Left lung (tissue), 8 donors: Measurements from ENCODE around the gene UBQLN4. TPM values are rescaled to one million over a fixed set of nuclear protein-coding genes. Genes with fewer than 3 reads are reported as not detected.

Experiments used
- polyA plus RNA-seq, 6 donors: library from polyadenylated mRNA; unstranded; fragments of 120-200 nt; gene quantifications; one replicate each; pipeline ENCODE4 v1.2.1, GENCODE V29; 2013; ENCODE audit not compliant: insufficient read length in 6 of 6
- total RNA-seq, 2 donors: library from RNA; stranded (reverse); fragmentation: NEBNext Ultra II Directional; extraction: Animal tissue kit (Norgen Biotek cat#: 25700); gene quantifications; one replicate each; pipeline ENCODE4 v1.2.1, GENCODE V29; 2021
- donor health status: DM: no; HTN: yes; CAD: no.
- donor health status: DM: no; HTN: no; CAD: no.

Gene UBQLN4
- total and polyA plus RNA-seq, 8 donors: 28.7 to 71.8 (median 62.0) TPM

Other genes with a start within 250 kb of the UBQLN4 start
- gene GON4L, start 196.6 kb downstream of the UBQLN4 start, total RNA-seq: 10 to 100 TPM; 41.8 to 53.1 TPM
- 10 to 100 TPM; 55.1 to 74.4 (median 66.1) TPM for gene GON4L, start 196.6 kb downstream of the UBQLN4 start, polyA plus RNA-seq
- gene SYT11, start 194.2 kb downstream of the UBQLN4 start, total RNA-seq: 10 to 100 TPM; 11.4 to 12.0 TPM
- 10 to 100 TPM; 10.7 to 13.8 (median 12.8) TPM for gene SYT11, start 194.2 kb downstream of the UBQLN4 start, polyA plus RNA-seq
- 10 to 100 TPM; 40.8 to 55.3 TPM for gene RIT1, start 142.4 kb downstream of the UBQLN4 start, total RNA-seq
- 10 to 100 TPM; 45.2 to 55.9 (median 49.1) TPM for gene RIT1, start 142.4 kb downstream of the UBQLN4 start, polyA plus RNA-seq
- gene KHDC4, start 119.4 kb downstream of the UBQLN4 start, total RNA-seq: 10 to 100 TPM; 38.2 to 39.3 TPM
- gene KHDC4, start 119.4 kb downstream of the UBQLN4 start, polyA plus RNA-seq: 10 to 100 TPM; 56.9 to 86.8 (median 74.1) TPM
- gene RXFP4, start 112.2 kb downstream of the UBQLN4 start, total RNA-seq: not detected
- gene RXFP4, start 112.2 kb downstream of the UBQLN4 start, polyA plus RNA-seq: under 1 TPM in 5 of 6 donors, not detected in 1; 0.10 to 0.82 (median 0.17) TPM
- 100 to 1,000 TPM; 158 to 290 TPM for gene ARHGEF2, start 75.3 kb downstream of the UBQLN4 start, total RNA-seq
- 100 to 1,000 TPM; 171 to 257 (median 218) TPM for gene ARHGEF2, start 75.3 kb downstream of the UBQLN4 start, polyA plus RNA-seq
- gene SSR2, start 32.8 kb downstream of the UBQLN4 start, total RNA-seq: 100 to 1,000 TPM; 284 to 296 TPM
- gene SSR2, start 32.8 kb downstream of the UBQLN4 start, polyA plus RNA-seq: 100 to 1,000 TPM; 489 to 529 (median 519) TPM
- gene LAMTOR2, start 984 bp upstream of the UBQLN4 start, total RNA-seq: 10 to 100 TPM; 65.4 to 71.0 TPM
- gene LAMTOR2, start 984 bp upstream of the UBQLN4 start, polyA plus RNA-seq: 10 to 100 TPM; 39.0 to 49.7 (median 47.4) TPM
- gene RAB25, start 7.4 kb upstream of the UBQLN4 start, total RNA-seq: 100 to 1,000 TPM in 1 of 2 donors, 10 to 100 TPM in 1; 59.4 to 148 TPM
- 10 to 100 TPM; 57.6 to 69.8 (median 66.4) TPM for gene RAB25, start 7.4 kb upstream of the UBQLN4 start, polyA plus RNA-seq
- 1 to 10 TPM in 1 of 2 donors, under 1 TPM in 1; 0.86 to 3.6 TPM for gene MEX3A, start 28.7 kb upstream of the UBQLN4 start, total RNA-seq
- gene MEX3A, start 28.7 kb upstream of the UBQLN4 start, polyA plus RNA-seq: 10 to 100 TPM; 43.2 to 59.0 (median 51.2) TPM
- 100 to 1,000 TPM; 425 to 437 TPM for gene LMNA, start 60.9 kb upstream of the UBQLN4 start, total RNA-seq
- gene LMNA, start 60.9 kb upstream of the UBQLN4 start, polyA plus RNA-seq: 100 to 1,000 TPM in 3 of 6 donors, 10 to 100 TPM in 3; 73.5 to 120 (median 96.6) TPM
- 10 to 100 TPM; 25.4 to 41.3 TPM for gene SEMA4A, start 99.8 kb upstream of the UBQLN4 start, total RNA-seq
- gene SEMA4A, start 99.8 kb upstream of the UBQLN4 start, polyA plus RNA-seq: 10 to 100 TPM; 18.3 to 27.0 (median 24.6) TPM
- 10 to 100 TPM; 19.2 to 29.1 TPM for gene SLC25A44, start 140.3 kb upstream of the UBQLN4 start, total RNA-seq
- 10 to 100 TPM; 14.3 to 19.9 (median 18.5) TPM for gene SLC25A44, start 140.3 kb upstream of the UBQLN4 start, polyA plus RNA-seq
- 10 to 100 TPM; 40.1 to 49.6 TPM for gene PMF1, start 159.2 kb upstream of the UBQLN4 start, total RNA-seq
- gene PMF1, start 159.2 kb upstream of the UBQLN4 start, polyA plus RNA-seq: 10 to 100 TPM; 77.1 to 91.5 (median 79.2) TPM
- 1 to 10 TPM in 1 of 2 donors, under 1 TPM in 1; 0.99 to 1.0 TPM for gene BGLAP, start 188.4 kb upstream of the UBQLN4 start, total RNA-seq
- gene BGLAP, start 188.4 kb upstream of the UBQLN4 start, polyA plus RNA-seq: 10 to 100 TPM in 1 of 6 donors, 1 to 10 TPM in 5; 2.9 to 10.3 (median 6.5) TPM
- gene PAQR6, start 194.3 kb upstream of the UBQLN4 start, total RNA-seq: 1 to 10 TPM; 1.4 to 2.0 TPM
- gene PAQR6, start 194.3 kb upstream of the UBQLN4 start, polyA plus RNA-seq: 1 to 10 TPM; 2.2 to 4.0 (median 3.5) TPM
- 10 to 100 TPM; 69.1 to 71.1 TPM for gene SMG5, start 229.0 kb upstream of the UBQLN4 start, total RNA-seq
- 10 to 100 TPM; 49.5 to 59.4 (median 54.5) TPM for gene SMG5, start 229.0 kb upstream of the UBQLN4 start, polyA plus RNA-seq
- gene TMEM79, start 230.5 kb upstream of the UBQLN4 start, total RNA-seq: 1 to 10 TPM; 3.5 to 4.0 TPM
- 10 to 100 TPM in 1 of 6 donors, 1 to 10 TPM in 5; 8.2 to 10.3 (median 9.2) TPM for gene TMEM79, start 230.5 kb upstream of the UBQLN4 start, polyA plus RNA-seq
- gene GLMP, start 241.9 kb upstream of the UBQLN4 start, total RNA-seq: 100 to 1,000 TPM in 1 of 2 donors, 10 to 100 TPM in 1; 75.8 to 101 TPM
- 10 to 100 TPM; 37.5 to 41.4 (median 39.5) TPM for gene GLMP, start 241.9 kb upstream of the UBQLN4 start, polyA plus RNA-seq
- gene VHLL, start 245.5 kb upstream of the UBQLN4 start, total RNA-seq: not detected
- gene VHLL, start 245.5 kb upstream of the UBQLN4 start, polyA plus RNA-seq: not detected